Fibroblast of skin of back (primary cell): ENCODE measurements around the gene S100A2.
A peak's percentile ranks its signal among the peaks of the same experiment; 100 is the strongest.
"Not testable (repeated sequence)": the region's sequence is repeated elsewhere in the genome, so short reads cannot be mapped to it uniquely, and the experiment has no call there.

Source experiments
- DNase-seq: peaks from one replicate; pipeline ENCODE4 v3.0.0-alpha.2; 2013

S100A2 gene

GRCh38 chr1:153563483-153563901 is 2.2 kb downstream of the S100A2 start:
- no peak for DNase-seq

- not testable (repeated sequence) for DNase-seq
Measured at GRCh38 chr1:153562021-153562420, 3.6 kb downstream of the S100A2 start.

GRCh38 chr1:153561466-153561985 is 4.1 kb downstream of the S100A2 start:
- DNase-seq, result no peak

GRCh38 chr1:153560771-153561465 is 4.7 kb downstream of the S100A2 start:
- DNase-seq, result no peak

GRCh38 chr1:153560241-153560640 is 5.4 kb downstream of the S100A2 start:
- no peak for DNase-seq

- no peak for DNase-seq
Measured at GRCh38 chr1:153557877-153558276, 7.8 kb downstream of the S100A2 start.

- no peak for DNase-seq
Measured at GRCh38 chr1:153556348-153556747, 9.3 kb downstream of the S100A2 start.

GRCh38 chr1:153553830-153554541 is 11.7 kb downstream of the S100A2 start:
- peak; percentile 29 for DNase-seq

- DNase-seq, result no peak
Measured at GRCh38 chr1:153553096-153553495, 12.5 kb downstream of the S100A2 start.

- DNase-seq, result no peak
Measured at GRCh38 chr1:153552335-153552734, 13.3 kb downstream of the S100A2 start.

GRCh38 chr1:153550827-153551500 is 14.7 kb downstream of the S100A2 start:
- no peak for DNase-seq

- no peak for DNase-seq
Measured at GRCh38 chr1:153550398-153550758, 15.3 kb downstream of the S100A2 start.

GRCh38 chr1:153549741-153550397 is 15.8 kb downstream of the S100A2 start:
- no peak for DNase-seq

- peak; percentile 98 for DNase-seq
Measured at GRCh38 chr1:153548722-153549688, 16.6 kb downstream of the S100A2 start, which contains the start of gene S100A3. Gene S100A3 (minus strand): TSS chr1:153549258. CDS start chr1:153548485, 773 bp downstream.

GRCh38 chr1:153547560-153548551 is 17.8 kb downstream of the S100A2 start:
- DNase-seq, result no peak

GRCh38 chr1:153546796-153547559 is 18.7 kb downstream of the S100A2 start:
- DNase-seq, result peak; percentile 33

- no peak for DNase-seq
Measured at GRCh38 chr1:153546371-153546770, 19.3 kb downstream of the S100A2 start.

GRCh38 chr1:153545067-153546055 is 20.3 kb downstream of the S100A2 start, which contains the start of gene S100A4:
Gene S100A4 (minus strand): TSS chr1:153545806. CDS start chr1:153544794, 1,012 bp downstream.
- DNase-seq, result peak; percentile 97
